B cell (primary cell): ENCODE measurements around the gene SLC1A4. TPM values are rescaled to one million over a fixed set of nuclear protein-coding genes. Genes with fewer than 3 reads are reported as not detected.

ENCODE experiments used
- ATAC-seq: fragments of 200-7000 bp; cut with Tn5 transposase; one replicate; pipeline ENCODE4 v1.10.0; 2021; ENCODE audit warnings: low read depth, mild to moderate bottlenecking, moderate number of reproducible peaks, moderate library complexity
- CTCF ChIA-PET: fragments of 350-600 bp; sonication (Branson Sonifier 250); formaldehyde crosslinking; loops from one replicate; lab custom pipeline; 2021; ENCODE audit warnings: antibody characterized with exemption, inconsistent platforms; lab: Charles Lee
- POLR2A ChIA-PET: fragments of 350-600 bp; sonication (Branson Sonifier 250); formaldehyde crosslinking; loops from one replicate; lab custom pipeline; 2021; ENCODE audit warnings: antibody characterized with exemption; lab: Charles Lee
- DNase-seq: peaks from one replicate; pipeline ENCODE4 v3.0.0; 2013
- H2AFZ ChIP-seq: 2 replicates; pipeline ENCODE4 v1.6.1; 2012; ENCODE audit warnings: mild to moderate bottlenecking, low read depth, low read length; ENCODE audit not compliant: insufficient read depth, poor library complexity, severe bottlenecking
- H3K27ac ChIP-seq, 2 donors: 1 replicate in 1 of 2; 2 replicates in 1 of 2; pipeline ENCODE4 v1.5.1; 2012 to 2013; ENCODE audit warnings: low read length in 2 of 2, mild to moderate bottlenecking in 2 of 2, moderate library complexity in 1 of 2
- H3K27me3 ChIP-seq, 4 experiments: fragments of 200-600 bp in 1 of 4; sonication (generic) in 1 of 4; replicated peaks in 1 of 4; 1 replicate in 2 of 4; 2 replicates in 2 of 4; pipeline versions ENCODE4 v1.6.1 to v1.7.0; 2013 to 2016; ENCODE audit warnings: low read length in 3 of 4, mild to moderate bottlenecking in 2 of 4, mixed read lengths in 1 of 4, moderate library complexity in 1 of 4; ENCODE audit not compliant: insufficient read depth in 4 of 4, control insufficient read depth in 3 of 4; ENCODE audit errors: control extremely low read depth in 1 of 4
- H3K36me3 ChIP-seq, 2 experiments: replicated peaks in 1 of 2; 1 replicate in 1 of 2; 2 replicates in 1 of 2; pipeline versions ENCODE4 v1.6.1 to v1.7.1; 2013; ENCODE audit warnings: low read length in 1 of 2; ENCODE audit not compliant: insufficient read depth in 2 of 2, control insufficient read depth in 1 of 2; ENCODE audit errors: control extremely low read depth in 1 of 2, extremely low read depth in 1 of 2
- H3K4me1 ChIP-seq, 2 donors: fragments of 200-600 bp in 1 of 2; sonication (generic) in 1 of 2; 1 replicate in 1 of 2; 2 replicates in 1 of 2; pipeline versions ENCODE4 v1.5.1 to v1.6.1; 2013 to 2017; ENCODE audit warnings: low read length in 2 of 2; ENCODE audit not compliant: control insufficient read depth in 2 of 2, insufficient read depth in 2 of 2
- H3K4me2 ChIP-seq: replicated peaks from 2 replicates; pipeline ENCODE3; 2012; ENCODE audit warnings: mild to moderate bottlenecking, low read depth, low read length; ENCODE audit not compliant: poor library complexity, severe bottlenecking
- H3K4me3 ChIP-seq, 5 experiments: fragments of 200-600 bp in 1 of 5; sonication (generic) in 1 of 5; 1 replicate in 3 of 5; 2 replicates in 2 of 5; pipeline versions ENCODE4 v1.5.1 to v1.7.0; 2011 to 2016; ENCODE audit warnings: low read length in 4 of 5, mild to moderate bottlenecking in 4 of 5, low read depth in 2 of 5, control low read depth in 1 of 5, moderate library complexity in 1 of 5; ENCODE audit not compliant: insufficient read depth in 1 of 5; ENCODE audit errors: control extremely low read depth in 1 of 5, extremely low read depth in 1 of 5
- H3K79me2 ChIP-seq: fragments of 200-600 bp; sonication (generic); one replicate; pipeline ENCODE4 v1.6.0; 2016; ENCODE audit warnings: low read length; ENCODE audit not compliant: control insufficient read depth, insufficient read depth
- H3K9ac ChIP-seq: fragments of 200-600 bp; sonication (generic); 2 replicates; pipeline ENCODE4 v1.6.1; 2017; ENCODE audit warnings: mild to moderate bottlenecking, low read length, moderate library complexity
- H3K9me3 ChIP-seq, 3 donors: one replicate each; pipeline versions ENCODE4 v1.6.1 to v1.7.1; 2013; ENCODE audit warnings: low read length in 2 of 3; ENCODE audit not compliant: control insufficient read depth in 2 of 3, insufficient read depth in 1 of 3; ENCODE audit errors: control extremely low read depth in 1 of 3
- H4K20me1 ChIP-seq: 2 replicates; pipeline ENCODE4 v1.6.0; 2012; ENCODE audit warnings: mild to moderate bottlenecking, low read length; ENCODE audit not compliant: insufficient read depth, control insufficient read depth, poor library complexity, severe bottlenecking
- H3K27ac Mint-ChIP-seq: one replicate; pipeline ENCODE4 v1.8.0; 2021; ENCODE audit warnings: mixed read lengths
- H3K27me3 Mint-ChIP-seq: one replicate; pipeline ENCODE4 v1.8.0; 2021; ENCODE audit warnings: mixed read lengths
- H3K4me1 Mint-ChIP-seq: one replicate; pipeline ENCODE4 v1.8.0; 2021; ENCODE audit warnings: mixed read lengths
- H3K4me3 Mint-ChIP-seq: one replicate; pipeline ENCODE4 v1.8.0; 2021; ENCODE audit warnings: mixed read lengths
- H3K9me3 Mint-ChIP-seq: one replicate; pipeline ENCODE4 v1.8.0; 2022; ENCODE audit warnings: mixed read lengths; ENCODE audit not compliant: insufficient read depth
- EZH2 ChIP-seq: IDR thresholded peaks from 2 replicates; pipeline ENCODE4 v1.6.1; 2012; ENCODE audit warnings: borderline replicate concordance, low read depth, mild to moderate bottlenecking, moderate library complexity, low read length; ENCODE audit not compliant: insufficient read depth, poor library complexity, severe bottlenecking
- WGBS: methylation state at CpG from one replicate; pipeline ENCODE4 v1.1.5; 2013; ENCODE audit warnings: missing lambda C conversion rate; ENCODE audit not compliant: insufficient coverage; 5-methylcytosine and 5-hydroxymethylcytosine counted together
- intact Hi-C: fragments of 100-400 bp; cut with micrococcal nuclease; formaldehyde crosslinking; loops from one replicate; pipeline ENCODE4 v1.10.0; 2022
- polyA plus RNA-seq: library from polyadenylated mRNA; depleted of rRNA; stranded (reverse); fragments of >200 nt; gene quantifications from 2 replicates; pipeline ENCODE4 v1.2.3, GENCODE V29; 2012
- total RNA-seq, 2 donors: library from RNA; stranded (reverse); fragments of 120-200 nt in 1 of 2; gene quantifications; 1 replicate in 1 of 2; 2 replicates in 1 of 2; pipeline versions ENCODE4 v1.2.3 to v1.2.4, GENCODE V29; 2013 to 2022
- TF ChIP-seq, protein P1 (sequence below): fragments of 200-600 bp; IDR thresholded peaks from one replicate; pipeline ENCODE4 v1.8.0; 2022; ENCODE audit warnings: antibody characterized with exemption, mild to moderate bottlenecking

Gene SLC1A4
- total and polyA plus RNA-seq, 2 donors (not counting 1 experiment from before 2014, with no cell fraction given) = 1.7 to 15.7 TPM

DNA sequence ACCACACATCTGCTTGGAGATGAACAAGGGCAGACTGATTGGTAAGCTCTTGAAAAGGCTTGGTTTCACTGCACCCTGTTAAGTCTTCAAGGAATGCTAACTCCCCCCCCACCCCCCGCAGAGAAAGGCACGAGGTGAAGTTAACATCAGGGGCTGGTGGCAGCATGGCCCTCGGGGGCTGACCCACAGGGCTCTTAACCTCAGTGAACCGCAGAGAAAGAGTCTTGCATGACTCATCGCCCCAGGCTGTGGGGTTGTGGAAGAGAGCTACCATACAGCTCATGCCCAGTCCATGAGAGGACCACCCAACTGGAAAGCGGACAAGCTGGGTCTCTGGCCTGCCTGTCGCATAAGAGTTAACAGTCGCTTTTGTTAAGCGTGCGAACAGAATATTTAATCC, 56.5 kb downstream of the SLC1A4 start:
- H3K4me1 Mint-ChIP-seq = peaks cover 12% of the 10 kb centered on the region
- H3K4me3 Mint-ChIP-seq = no peak overlapping the region
- ChIA-PET POLR2A (interaction anchor here (0.7 kb wide), 1 partner anchor 127 kb away, joined by 11 read pairs; no protein-coding TSS in a partner anchor), CTCF (interaction anchor here (1.3 kb wide), 1 partner anchor 11 kb away, joined by 3 read pairs; no protein-coding TSS in a partner anchor)
- no peaks in the 10 kb centered on the region for H3K27me3 Mint-ChIP-seq
- no peak for ATAC-seq
- no peak overlapping the region for H3K27ac Mint-ChIP-seq
- DNase-seq = no peak
- H3K9me3 Mint-ChIP-seq = peaks cover 7% of the 10 kb centered on the region
- Histone ChIP-seq H3K4me3 (no peak overlapping the region), H3K36me3 (peaks cover 6 to 54% of the 10 kb centered on the region in 2 experiments), H3K27me3 (no peaks in the 10 kb centered on the region), H4K20me1 (peaks cover 5% of the 10 kb centered on the region), H3K27ac (no peak overlapping the region), H2AFZ (no peak overlapping the region), H3K79me2 (peaks cover 52% of the 10 kb centered on the region), H3K4me1 (peaks cover under 1% of the 10 kb centered on the region in 2 donors), H3K9ac (no peak overlapping the region), H3K9me3 (peaks cover 0 to 14% (median 11%) of the 10 kb centered on the region in 3 donors), H3K4me2 (no peak overlapping the region)
- intact Hi-C loops = no loop called here
- 100% methylated on average over 3 of the region's 10 CpGs for WGBS
- no peak for TF ChIP-seq EZH2
- TF ChIP-seq, protein P1, sequence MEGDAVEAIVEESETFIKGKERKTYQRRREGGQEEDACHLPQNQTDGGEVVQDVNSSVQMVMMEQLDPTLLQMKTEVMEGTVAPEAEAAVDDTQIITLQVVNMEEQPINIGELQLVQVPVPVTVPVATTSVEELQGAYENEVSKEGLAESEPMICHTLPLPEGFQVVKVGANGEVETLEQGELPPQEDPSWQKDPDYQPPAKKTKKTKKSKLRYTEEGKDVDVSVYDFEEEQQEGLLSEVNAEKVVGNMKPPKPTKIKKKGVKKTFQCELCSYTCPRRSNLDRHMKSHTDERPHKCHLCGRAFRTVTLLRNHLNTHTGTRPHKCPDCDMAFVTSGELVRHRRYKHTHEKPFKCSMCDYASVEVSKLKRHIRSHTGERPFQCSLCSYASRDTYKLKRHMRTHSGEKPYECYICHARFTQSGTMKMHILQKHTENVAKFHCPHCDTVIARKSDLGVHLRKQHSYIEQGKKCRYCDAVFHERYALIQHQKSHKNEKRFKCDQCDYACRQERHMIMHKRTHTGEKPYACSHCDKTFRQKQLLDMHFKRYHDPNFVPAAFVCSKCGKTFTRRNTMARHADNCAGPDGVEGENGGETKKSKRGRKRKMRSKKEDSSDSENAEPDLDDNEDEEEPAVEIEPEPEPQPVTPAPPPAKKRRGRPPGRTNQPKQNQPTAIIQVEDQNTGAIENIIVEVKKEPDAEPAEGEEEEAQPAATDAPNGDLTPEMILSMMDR = no peak

DNA sequence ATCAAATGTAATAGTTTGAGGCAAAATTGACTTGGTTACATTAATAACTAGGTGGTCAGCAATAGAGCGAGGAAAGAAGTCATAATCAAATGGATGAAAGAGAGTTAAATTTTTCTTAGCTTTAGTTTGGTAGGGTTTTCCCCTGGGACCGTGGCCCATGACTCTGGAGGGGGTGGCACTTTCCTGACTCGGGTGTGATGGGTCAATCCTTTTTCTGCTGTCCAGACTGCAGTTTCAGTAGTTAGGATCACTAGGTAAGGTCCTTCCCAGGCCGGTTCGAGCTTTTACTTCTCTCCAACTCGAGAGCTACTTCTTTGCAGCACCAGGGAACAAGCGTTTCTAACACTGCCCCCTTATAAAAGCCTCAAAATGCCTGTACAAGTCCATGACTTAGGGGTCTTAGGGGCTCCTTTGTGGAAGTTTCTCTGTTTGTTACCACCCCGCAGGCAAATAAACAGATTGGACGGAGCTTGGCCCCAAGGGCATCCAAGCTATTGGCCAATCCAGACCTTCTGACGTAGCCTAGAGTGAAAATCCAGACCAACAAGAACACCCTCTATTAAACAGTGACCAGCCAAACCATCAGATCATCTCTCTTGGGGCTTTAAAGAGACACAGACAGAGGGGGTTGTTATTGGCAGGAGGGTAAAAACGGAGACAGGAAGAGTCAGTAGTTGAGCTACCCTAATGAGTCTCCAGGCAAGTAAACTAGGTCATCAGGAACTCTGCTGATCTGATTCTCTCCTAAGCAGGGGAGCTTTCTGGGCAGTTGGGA, 57.6 kb downstream of the SLC1A4 start:
- H3K4me3 ChIP-seq = no peak overlapping the region
- 100% methylated on average over 2 of the region's 11 CpGs for WGBS
- Mint-ChIP-seq H3K27me3 (no peaks in the 10 kb centered on the region), H3K4me1 (peaks cover 17% of the 10 kb centered on the region), H3K9me3 (peaks cover 7% of the 10 kb centered on the region), H3K4me3 (no peak overlapping the region), H3K27ac (no peak overlapping the region)
- no peak overlapping the region for H3K27ac ChIP-seq
- TF ChIP-seq, protein P1 = no peak
- TF ChIP-seq EZH2 = no peak
- ChIA-PET CTCF (interaction anchor here (0.6 to 4.0 kb wide), 7 partner anchors 9 to 129 kb away, joined by 3 to 20 read pairs (median 3); partner anchors contain the start of gene CEP68), POLR2A (no interaction called here)
- intact Hi-C loops = no loop called here
- H3K9me3 ChIP-seq = peaks cover 0 to 14% (median 14%) of the 10 kb centered on the region in 3 donors
- no peak overlapping the region for H2AFZ ChIP-seq
- no peaks in the 10 kb centered on the region for H3K27me3 ChIP-seq
- H3K36me3 ChIP-seq = peaks cover 4 to 52% of the 10 kb centered on the region in 2 experiments
- no peak overlapping the region for H3K9ac ChIP-seq
- ATAC-seq (no peak), DNase-seq (no peak)
- H3K79me2 ChIP-seq = peaks cover 53% of the 10 kb centered on the region
- peaks cover 0 to 3% of the 10 kb centered on the region in 2 donors for H3K4me1 ChIP-seq
- H4K20me1 ChIP-seq = no peaks in the 10 kb centered on the region
- no peak overlapping the region for H3K4me2 ChIP-seq
